ENCODE data around the gene BCL2.

The BCL2 gene

GRCh38 chr18:63320123-63320974 is 780 bp upstream of the BCL2 start:
- peak overlapping the region; percentile 67 for H3K27ac ChIP-seq
- peaks cover 40% of the 10 kb centered on the region for H3K79me2 ChIP-seq (ENCODE audit: insufficient read depth, low read depth)
- peak overlapping the region; percentile 79 for H3K9ac ChIP-seq
- no peaks in the 10 kb centered on the region for H3K27me3 ChIP-seq (ENCODE audit: insufficient read depth, low read depth)
- H3K4me2 ChIP-seq: peak overlapping the region; percentile 26
- H2AFZ ChIP-seq (ENCODE audit: low read depth): peak overlapping the region; percentile 32; the same call in 1 of the 2 replicates
- H3K4me3 ChIP-seq (IDR thresholded peaks at IDR 0.05; ENCODE audit: insufficient read depth, low read depth, low read length): no peak overlapping the region
- no peak for TF ChIP-seq CTCF (conservative IDR thresholded peaks at IDR 0.05; ENCODE audit: low read depth, low read length)
- no peaks in the 10 kb centered on the region for H3K36me3 ChIP-seq (ENCODE audit: insufficient read depth)
- H4K20me1 ChIP-seq (ENCODE audit: insufficient read depth): 0 out of 2 replicates have a peak, but pooled peaks cover 6% of the 10 kb centered on the region
- H3K4me1 ChIP-seq (ENCODE audit: low read depth, poor library complexity, severe bottlenecking): peaks cover 42% of the 10 kb centered on the region

GRCh38 chr18:63318889-63319382 is 633 bp downstream of the BCL2 start:
- H3K36me3 ChIP-seq (ENCODE audit: insufficient read depth): no peaks in the 10 kb centered on the region
- no peaks in the 10 kb centered on the region for H3K27me3 ChIP-seq (ENCODE audit: insufficient read depth, low read depth)
- H3K4me1 ChIP-seq (ENCODE audit: low read depth, poor library complexity, severe bottlenecking): peaks cover 56% of the 10 kb centered on the region
- peak overlapping the region; percentile 91 for H3K4me2 ChIP-seq
- H3K4me3 ChIP-seq (IDR thresholded peaks at IDR 0.05; ENCODE audit: insufficient read depth, low read depth, low read length): no peak overlapping the region
- H2AFZ ChIP-seq (ENCODE audit: low read depth): peak overlapping the region; percentile 57
- H3K9ac ChIP-seq: peak overlapping the region; percentile 81
- peak overlapping the region; percentile 60 for H3K27ac ChIP-seq
- TF ChIP-seq CTCF (conservative IDR thresholded peaks at IDR 0.05; ENCODE audit: low read depth, low read length): no peak
- peaks cover 55% of the 10 kb centered on the region for H3K79me2 ChIP-seq (ENCODE audit: insufficient read depth, low read depth)
- H4K20me1 ChIP-seq (ENCODE audit: insufficient read depth): 0 out of 2 replicates have a peak, but pooled peaks cover 6% of the 10 kb centered on the region

- Histone ChIP-seq H3K79me2 (ENCODE audit: insufficient read depth, low read depth) (peaks cover 62% of the 10 kb centered on the region), H3K9ac (peak overlapping the region; percentile 81), H3K27me3 (ENCODE audit: insufficient read depth, low read depth) (no peaks in the 10 kb centered on the region), H3K36me3 (ENCODE audit: insufficient read depth) (no peaks in the 10 kb centered on the region), H4K20me1 (ENCODE audit: insufficient read depth) (0 out of 2 replicates have a peak, but pooled peaks cover 6% of the 10 kb centered on the region), H3K4me2 (peak overlapping the region; percentile 91), H3K27ac (peak overlapping the region; percentile 60), H2AFZ (ENCODE audit: low read depth) (peak overlapping the region; percentile 57; the same call in 1 of the 2 replicates), H3K4me3 (IDR thresholded peaks at IDR 0.05; ENCODE audit: insufficient read depth, low read depth, low read length) (no peak overlapping the region), H3K4me1 (ENCODE audit: low read depth, poor library complexity, severe bottlenecking) (peaks cover 61% of the 10 kb centered on the region)
- TF ChIP-seq CTCF (conservative IDR thresholded peaks at IDR 0.05; ENCODE audit: low read depth, low read length): peak; percentile 91
These were observed 1.3 kb downstream of the BCL2 start for GRCh38 chr18:63317982-63318888.

- Histone ChIP-seq H3K27ac (peak overlapping the region; percentile 14; the same call in 1 of the 2 replicates), H3K79me2 (ENCODE audit: insufficient read depth, low read depth) (peaks cover 68% of the 10 kb centered on the region), H3K4me2 (peak overlapping the region; percentile 91), H4K20me1 (ENCODE audit: insufficient read depth) (0 out of 2 replicates have a peak, but pooled peaks cover 6% of the 10 kb centered on the region), H3K4me1 (ENCODE audit: low read depth, poor library complexity, severe bottlenecking) (peaks cover 61% of the 10 kb centered on the region), H3K36me3 (ENCODE audit: insufficient read depth) (no peaks in the 10 kb centered on the region), H2AFZ (ENCODE audit: low read depth) (no peak overlapping the region; the same call in 1 of the 2 replicates), H3K4me3 (IDR thresholded peaks at IDR 0.05; ENCODE audit: insufficient read depth, low read depth, low read length) (no peak overlapping the region), H3K9ac (peak overlapping the region; percentile 81; the same call in 1 of the 2 replicates), H3K27me3 (ENCODE audit: insufficient read depth, low read depth) (no peaks in the 10 kb centered on the region)
- no peak for TF ChIP-seq CTCF (conservative IDR thresholded peaks at IDR 0.05; ENCODE audit: low read depth, low read length)
These were observed 2.0 kb downstream of the BCL2 start for GRCh38 chr18:63317556-63317946.

All from KMS-11 (cell line).